Measurements from ENCODE around the gene DQX1. TPM values are rescaled to one million over a fixed set of nuclear protein-coding genes. Genes with fewer than 3 reads are reported as not detected.

Gene DQX1
- total RNA-seq, 2 experiments from 2014 or later, result 0.50 to 0.96 TPM

Other genes starting within 250 kb of the DQX1 start
- gene SLC4A5, start 182.8 kb downstream of the DQX1 start, total RNA-seq, result 1 to 10 TPM; 1.8 to 2.0 TPM
- 10 to 100 TPM; 67.3 to 81.4 TPM for gene DCTN1, start 145.9 kb downstream of the DQX1 start, total RNA-seq
- gene C2orf81, start 104.6 kb downstream of the DQX1 start, total RNA-seq, result 1 to 10 TPM; 2.6 to 3.9 TPM
- 100 to 1,000 TPM; 129 to 132 TPM for gene WDR54, start 104.5 kb downstream of the DQX1 start, total RNA-seq
- gene RTKN, start 84.3 kb downstream of the DQX1 start, total RNA-seq, result 1 to 10 TPM; 1.2 to 1.6 TPM
- 10 to 100 TPM; 23.9 to 24.2 TPM for gene INO80B, start 71.1 kb downstream of the DQX1 start, total RNA-seq
- gene WBP1, start 67.8 kb downstream of the DQX1 start, total RNA-seq, result 10 to 100 TPM; 20.3 to 23.0 TPM
- 10 to 100 TPM; 50.8 to 53.1 TPM for gene MOGS, start 60.8 kb downstream of the DQX1 start, total RNA-seq
- gene MRPL53, start 53.6 kb downstream of the DQX1 start, total RNA-seq, result 100 to 1,000 TPM; 111 to 113 TPM
- gene CCDC142, start 43.2 kb downstream of the DQX1 start, total RNA-seq, result 10 to 100 TPM in 1 of 2 experiments, 1 to 10 TPM in 1; 7.2 to 10.3 TPM
- 10 to 100 TPM; 20.3 to 21.9 TPM for gene TTC31, start 43.1 kb downstream of the DQX1 start, total RNA-seq
- gene LBX2, start 26.6 kb downstream of the DQX1 start, total RNA-seq, result under 1 TPM; 0.36 to 0.43 TPM
- gene PCGF1, start 18.5 kb downstream of the DQX1 start, total RNA-seq, result 10 to 100 TPM; 16.1 to 21.1 TPM
- under 1 TPM in 1 of 2 experiments, not detected in 1; 0.16 TPM for gene TLX2, start 11.8 kb downstream of the DQX1 start, total RNA-seq
- 10 to 100 TPM; 90.8 to 92.7 TPM for gene AUP1, start 3.5 kb upstream of the DQX1 start, total RNA-seq
- 10 to 100 TPM; 42.0 to 45.0 TPM for gene HTRA2, start 3.7 kb upstream of the DQX1 start, total RNA-seq
- under 1 TPM; 0.38 to 0.60 TPM for gene LOXL3, start 27.7 kb upstream of the DQX1 start, total RNA-seq
- gene DOK1, start 28.5 kb upstream of the DQX1 start, total RNA-seq, result 10 to 100 TPM; 15.0 to 16.6 TPM
- gene M1AP, start 122.1 kb upstream of the DQX1 start, total RNA-seq, result not detected
- gene SEMA4F, start 128.0 kb upstream of the DQX1 start, total RNA-seq, result 1 to 10 TPM; 3.1 to 4.2 TPM